Stimulated activated naive CD4-positive, alpha-beta T cell treated with Interleukin-2 at 50 U/mL for 16 hours (primary cell): ENCODE data around the gene TMCC1.
"Not testable (repeated sequence)": the region's sequence is repeated elsewhere in the genome, so short reads cannot be mapped to it uniquely, and the experiment has no call there.

Experiments used
- DNase-seq: peaks from one replicate; lab custom pipeline; 2025; lab: John Stamatoyannopoulos, UW

Gene TMCC1

GRCh38 chr3:129684270-129684669, 209.2 kb downstream of the TMCC1 start:
- no peak for DNase-seq

- DNase-seq = no peak
Observed at GRCh38 chr3:129683201-129683600, 210.3 kb downstream of the TMCC1 start.

GRCh38 chr3:129676985-129677384, 216.5 kb downstream of the TMCC1 start:
- DNase-seq = no peak

- DNase-seq = not testable (repeated sequence)
Observed at GRCh38 chr3:129674798-129675123, 218.8 kb downstream of the TMCC1 start.

- no peak for DNase-seq
Observed at GRCh38 chr3:129673897-129674797, 219.4 kb downstream of the TMCC1 start.

- no peak for DNase-seq
Observed at GRCh38 chr3:129673012-129673411, 220.5 kb downstream of the TMCC1 start.

GRCh38 chr3:129672412-129672811, 221.1 kb downstream of the TMCC1 start:
- DNase-seq = no peak

GRCh38 chr3:129665024-129665768, 228.3 kb downstream of the TMCC1 start:
- no peak for DNase-seq

GRCh38 chr3:129663930-129664646, 229.4 kb downstream of the TMCC1 start:
- no peak for DNase-seq

- DNase-seq = no peak
Observed at GRCh38 chr3:129663045-129663446, 230.5 kb downstream of the TMCC1 start.

- no peak for DNase-seq
Observed at GRCh38 chr3:129662191-129662608, 231.3 kb downstream of the TMCC1 start.

GRCh38 chr3:129661766-129662165, 231.7 kb downstream of the TMCC1 start:
- no peak for DNase-seq

GRCh38 chr3:129658110-129658843, 235.2 kb downstream of the TMCC1 start:
- no peak for DNase-seq

- DNase-seq = no peak
Observed at GRCh38 chr3:129657261-129658046, 236.1 kb downstream of the TMCC1 start.

- no peak for DNase-seq
Observed at GRCh38 chr3:129656659-129657247, 236.8 kb downstream of the TMCC1 start.

GRCh38 chr3:129655291-129655700, 238.2 kb downstream of the TMCC1 start:
- no peak for DNase-seq

- DNase-seq = no peak
Observed at GRCh38 chr3:129654131-129654530, 239.4 kb downstream of the TMCC1 start.

- DNase-seq = no peak
Observed at GRCh38 chr3:129653019-129653418, 240.5 kb downstream of the TMCC1 start.

- DNase-seq = no peak
Observed at GRCh38 chr3:129651435-129652202, 241.9 kb downstream of the TMCC1 start.
